K562 (cell line): ENCODE results near the gene GNAZ. TPM values are rescaled to one million over a fixed set of nuclear protein-coding genes. Genes with fewer than 3 reads are reported as not detected.

ENCODE experiments used
- ATAC-seq: fragments of 200-7000 bp; cut with Tn5 transposase; 3 replicates; pipeline ENCODE4 v1.9.1; 2020; ENCODE audit warnings: moderate library complexity
- BruUV-seq: library from RNA; stranded (reverse); fragments of 400-500 nt; replicated peaks from 2 replicates; lab custom pipeline; 2021; lab: Mats Ljungman, UMichigan
- CTCF ChIA-PET: fragments of 300-600 bp; formaldehyde crosslinking; extraction: SDS; loops from one replicate; lab custom pipeline; 2021; ENCODE audit warnings: low intra/inter-chr PET ratio; lab: Yijun Ruan, JAX
- POLR2A ChIA-PET: fragments of 300-600, 350-650 bp; sonication (Branson Sonifier 250); formaldehyde crosslinking; extraction: SDS; loops from one replicate; lab custom pipeline; 2021; ENCODE audit warnings: antibody characterized with exemption, inconsistent platforms; lab: Yijun Ruan, JAX
- DNase-seq, 4 experiments: peaks; one replicate each; pipeline versions ENCODE4 v3.0.0 to v3.0.0-alpha.2; 2011 to 2018; ENCODE audit warnings: low spot score in 3 of 4, mixed read lengths in 3 of 4; ENCODE audit errors: extremely low read depth in 1 of 4
- FAIRE-seq: peaks from 2 replicates; lab custom pipeline; 2011; peaks lifted over from hg19 to GRCh38; lab: Jason Lieb, UNC
- H2AFZ ChIP-seq: 2 replicates; pipeline ENCODE4 v1.6.0; 2011; ENCODE audit warnings: low read depth, low read length, control low read depth, inconsistent platforms
- H3K27ac ChIP-seq: fragments of 200-600 bp; 3 replicates; pipeline ENCODE4 v1.8.0; 2011; ENCODE audit warnings: low read depth, mild to moderate bottlenecking, control low read depth, inconsistent platforms, low read length, moderate library complexity, mixed read lengths; ENCODE audit errors: extremely low read depth
- H3K27me3 ChIP-seq, 2 experiments: fragments of 300-600 bp in 1 of 2; 2 replicates in 1 of 2; 3 replicates in 1 of 2; pipeline versions ENCODE4 v1.6.0 to v1.8.0; 2011; ENCODE audit warnings: inconsistent platforms in 2 of 2, low read length in 2 of 2, mild to moderate bottlenecking in 1 of 2, mixed read lengths in 1 of 2, moderate library complexity in 1 of 2; ENCODE audit not compliant: control insufficient read depth in 2 of 2, insufficient read depth in 2 of 2
- H3K36me3 ChIP-seq: fragments of 300-600 bp; 3 replicates; pipeline ENCODE4 v1.8.0; 2011; ENCODE audit warnings: mild to moderate bottlenecking, low read length, inconsistent platforms; ENCODE audit not compliant: control insufficient read depth, insufficient read depth
- H3K4me1 ChIP-seq, 2 experiments: fragments of 200-600 bp in 1 of 2; replicated peaks in 1 of 2; 2 replicates in 1 of 2; 3 replicates in 1 of 2; pipeline versions ENCODE4 v1.5.1 to v1.8.0; 2011; ENCODE audit warnings: inconsistent platforms in 2 of 2, low read length in 2 of 2, mild to moderate bottlenecking in 1 of 2, mixed read lengths in 1 of 2, moderate library complexity in 1 of 2; ENCODE audit not compliant: control insufficient read depth in 2 of 2, insufficient read depth in 2 of 2
- H3K4me2 ChIP-seq: 2 replicates; pipeline ENCODE4 v1.6.1; 2011; ENCODE audit warnings: low read length, control low read depth, inconsistent platforms, mixed read lengths; ENCODE audit not compliant: insufficient read depth
- H3K4me3 ChIP-seq: fragments of 200-600 bp; sonication (generic), shearing (Covaris generic); 2 replicates; pipeline ENCODE4 v1.5.1; 2016; ENCODE audit warnings: control low read depth, inconsistent platforms
- H3K79me2 ChIP-seq: fragments of 200-600 bp; 3 replicates; pipeline ENCODE4 v1.8.0; 2011; ENCODE audit warnings: low read length, inconsistent platforms; ENCODE audit not compliant: control insufficient read depth, insufficient read depth
- H3K9ac ChIP-seq, 2 experiments: 2 replicates each; pipeline versions ENCODE4 v1.6.0 to v1.6.1; 2011; ENCODE audit warnings: low read depth in 2 of 2, low read length in 2 of 2, control low read depth in 1 of 2, inconsistent platforms in 1 of 2, mild to moderate bottlenecking in 1 of 2, mixed read lengths in 1 of 2; ENCODE audit not compliant: insufficient read depth in 1 of 2
- H3K9me1 ChIP-seq: one replicate; pipeline ENCODE4 v1.6.0; 2011; ENCODE audit warnings: inconsistent platforms, mild to moderate bottlenecking, low read length, moderate library complexity; ENCODE audit not compliant: control insufficient read depth, insufficient read depth
- H3K9me3 ChIP-seq: replicated peaks from 2 replicates; pipeline ENCODE4 v1.5.1; 2011; ENCODE audit warnings: low read depth, low read length, inconsistent platforms; ENCODE audit not compliant: control insufficient read depth, insufficient read depth
- H4K20me1 ChIP-seq: replicated peaks from 2 replicates; pipeline ENCODE4 v1.6.1; 2011; ENCODE audit warnings: low read length, inconsistent platforms, mixed read lengths; ENCODE audit not compliant: control insufficient read depth, insufficient read depth
- E2F4 ChIP-seq: sonication (generic); formaldehyde crosslinking; IDR thresholded peaks from 2 replicates; pipeline ENCODE4 v1.8.0; 2022; ENCODE audit warnings: mild to moderate bottlenecking, low read depth, missing genetic modification reagents
- ERF ChIP-seq: fragments of 450-650 bp; formaldehyde crosslinking; IDR thresholded peaks from 2 replicates; pipeline ENCODE4 v1.4.0; 2020; ENCODE audit warnings: mild to moderate bottlenecking, mixed read lengths
- GATA2 ChIP-seq: sonication (generic); formaldehyde crosslinking; IDR thresholded peaks from 2 replicates; pipeline ENCODE4 v1.4.0; 2020; ENCODE audit warnings: mild to moderate bottlenecking, missing genetic modification reagents
- HDAC8 ChIP-seq: fragments of 450-650 bp; IDR thresholded peaks from 2 replicates; pipeline ENCODE4 v1.6.1; 2016; ENCODE audit warnings: mild to moderate bottlenecking, missing genetic modification characterization, moderate library complexity, missing compliant biosample characterization
- KLF13 ChIP-seq: fragments of 450-650 bp; IDR thresholded peaks from 2 replicates; pipeline ENCODE4 v1.6.1; 2016; ENCODE audit warnings: missing genetic modification characterization, low read depth, mild to moderate bottlenecking, missing compliant biosample characterization, moderate library complexity, borderline replicate concordance
- MAZ ChIP-seq, 2 experiments: fragments of 450-650 bp in 1 of 2; sonication (generic) in 1 of 2; formaldehyde crosslinking; IDR thresholded peaks in 1 of 2; conservative IDR thresholded peaks in 1 of 2; 2 replicates each; pipeline versions ENCODE4 v1.4.0 to v1.5.0; 2020; ENCODE audit warnings: mild to moderate bottlenecking in 1 of 2, missing genetic modification reagents in 1 of 2
- MTF1 ChIP-seq: fragments of 250-450 bp; sonication (Bioruptor Pico); IDR thresholded peaks from 2 replicates; pipeline ENCODE4 v1.9.0; 2021; ENCODE audit warnings: moderate library complexity, mild to moderate bottlenecking, inconsistent platforms, borderline replicate concordance
- NEUROD1 ChIP-seq: fragments of 150-350 bp; IDR thresholded peaks from 2 replicates; pipeline ENCODE4 v1.6.1; 2014; ENCODE audit warnings: borderline replicate concordance, low read length, low read depth; ENCODE audit not compliant: partially characterized antibody
- TCF7 ChIP-seq: sonication (generic); IDR thresholded peaks from 2 replicates; pipeline ENCODE4 v1.6.1; 2016; ENCODE audit warnings: antibody characterized with exemption, borderline replicate concordance
- USF2 ChIP-seq: sonication (generic); formaldehyde crosslinking; IDR thresholded peaks from 2 replicates; pipeline ENCODE4 v1.5.0; 2020; ENCODE audit warnings: missing genetic modification reagents
- ZNF311 ChIP-seq: fragments of 250-450 bp; sonication (Bioruptor Pico); IDR thresholded peaks from 2 replicates; pipeline ENCODE4 v1.4.0; 2020; ENCODE audit warnings: mild to moderate bottlenecking, moderate library complexity
- ZNF699 ChIP-seq: fragments of 250-450 bp; sonication (Bioruptor Pico); IDR thresholded peaks from 2 replicates; pipeline ENCODE4 v1.8.0; 2021; ENCODE audit warnings: mild to moderate bottlenecking, moderate library complexity; ENCODE audit not compliant: insufficient replicate concordance
- WGBS: fragments of 100-300 bp; shearing (Covaris generic); methylation state at CpG from one replicate; pipeline ENCODE4 v1.1.6; 2016; ENCODE audit warnings: low coverage, mixed read lengths; ENCODE audit not compliant: insufficient coverage; ENCODE audit errors: missing lambda C conversion rate; 5-methylcytosine and 5-hydroxymethylcytosine counted together
- in situ Hi-C: fragments of 300-500 bp; cut with MboI; formaldehyde crosslinking; loops from 4 replicates; pipeline ENCODE4 v1.15.0; 2018; ENCODE audit warnings: inconsistent platforms, mixed read lengths
- intact Hi-C: fragments of 100-400 bp; cut with micrococcal nuclease; formaldehyde crosslinking; loops from 2 replicates; pipeline ENCODE4 v1.14.2; 2022
- polyA plus RNA-seq, 8 experiments: library from polyadenylated mRNA; depleted of rRNA in 4 of 8; stranded (reverse) in 5 of 8; unstranded in 3 of 8; fragments of >200 nt; fragmentation: Nextera tagmentation in 2 of 8; fragmentation: Illumina TruSeq in 1 of 8; extraction: Ambion mirVana in 2 of 8; extraction: Trizol in 1 of 8; gene quantifications; 2 replicates each; pipeline versions ENCODE4 v1.2.1 to v1.2.3, GENCODE V29; 2011 to 2014; ENCODE audit warnings: inconsistent platforms in 1 of 8, missing spikeins in 1 of 8
- total RNA-seq, 7 experiments: library from RNA; depleted of rRNA in 6 of 7; stranded (reverse); fragments of >200 nt in 6 of 7; fragmentation: Illumina TruSeq in 2 of 7; extraction: Trizol in 2 of 7; gene quantifications; 2 replicates each; pipeline versions ENCODE4 v1.2.1 to v1.2.3, GENCODE V29; 2011 to 2021; ENCODE audit warnings: low replicate concordance in 1 of 7
- TF ChIP-seq, protein P1 (sequence below): fragments of 250-450 bp; sonication (Bioruptor Pico); IDR thresholded peaks from 2 replicates; pipeline ENCODE4 v1.8.0; 2022; ENCODE audit warnings: inconsistent platforms, mild to moderate bottlenecking, moderate library complexity, borderline replicate concordance
- TF ChIP-seq, protein P2 (sequence below): fragments of 250-450 bp; sonication (Bioruptor Pico); IDR thresholded peaks from 2 replicates; pipeline ENCODE4 v1.5.0; 2020; ENCODE audit warnings: mild to moderate bottlenecking, borderline replicate concordance
- TF ChIP-seq, protein P3 (sequence below), 2 experiments: fragments of 450-650 bp in 1 of 2; sonication (generic) in 1 of 2; formaldehyde crosslinking; conservative IDR thresholded peaks; 2 replicates each; pipeline versions ENCODE4 v1.4.0 to v1.8.1; 2020 to 2022; ENCODE audit warnings: mild to moderate bottlenecking in 1 of 2, missing genetic modification reagents in 1 of 2

The GNAZ gene
- total and polyA plus RNA-seq, 9 of the 15 experiments (the other 6 are each of a cell fraction or from before 2014, with no cell fraction given), result 0.04 to 0.22 (median 0.13) TPM; not detected in 3

GRCh38 chr22:23074451-23074850 lies 4.1 kb downstream of the GNAZ start:
- Histone ChIP-seq H3K9me3 (no peaks in the 10 kb centered on the region), H3K79me2 (no peaks in the 10 kb centered on the region), H2AFZ (no peak overlapping the region), H3K9ac (no peak overlapping the region), H3K4me1 (peaks cover 4 to 24% of the 10 kb centered on the region in 2 experiments; a peak in 4 of 5 replicates), H3K4me3 (no peak overlapping the region), H3K27ac (no peak overlapping the region), H3K36me3 (no peaks in the 10 kb centered on the region), H3K27me3 (peaks cover 44 to 91% of the 10 kb centered on the region in 2 experiments), H3K4me2 (no peak overlapping the region), H3K9me1 (peaks cover 17% of the 10 kb centered on the region), H4K20me1 (peaks cover 71% of the 10 kb centered on the region)
- ATAC-seq, result no peak
- under 1% methylated on average over 7 of the region's 7 CpGs for WGBS
- in situ Hi-C loops (no loop called here), intact Hi-C loops (no loop called here)
- ChIA-PET CTCF (interaction anchor here (0.6 kb wide), 1 partner anchor 52 kb away, joined by 3 read pairs; no protein-coding TSS in a partner anchor), POLR2A (interaction anchor here (0.6 to 9.8 kb wide), 10 partner anchors 9 to 147 kb away, joined by 3 to 136 read pairs (median 4); no protein-coding TSS in a partner anchor)
- FAIRE-seq, result no peak
- DNase-seq, result no peak
- no TSS peak for BruUV-seq
- TF ChIP-seq TCF7, result no peak
- TF ChIP-seq NEUROD1, result peak; percentile 42
- no peak for TF ChIP-seq ERF (CRISPR knock-in tag)
- TF ChIP-seq, protein P1, sequence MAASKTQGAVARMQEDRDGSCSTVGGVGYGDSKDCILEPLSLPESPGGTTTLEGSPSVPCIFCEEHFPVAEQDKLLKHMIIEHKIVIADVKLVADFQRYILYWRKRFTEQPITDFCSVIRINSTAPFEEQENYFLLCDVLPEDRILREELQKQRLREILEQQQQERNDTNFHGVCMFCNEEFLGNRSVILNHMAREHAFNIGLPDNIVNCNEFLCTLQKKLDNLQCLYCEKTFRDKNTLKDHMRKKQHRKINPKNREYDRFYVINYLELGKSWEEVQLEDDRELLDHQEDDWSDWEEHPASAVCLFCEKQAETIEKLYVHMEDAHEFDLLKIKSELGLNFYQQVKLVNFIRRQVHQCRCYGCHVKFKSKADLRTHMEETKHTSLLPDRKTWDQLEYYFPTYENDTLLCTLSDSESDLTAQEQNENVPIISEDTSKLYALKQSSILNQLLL, result no peak
- 0 out of 2 replicates have a peak, but pooled peaks have one; percentile 29 for TF ChIP-seq HDAC8 (tag)
- 0 out of 2 replicates have a peak, but pooled peaks have one; percentile 25 for TF ChIP-seq KLF13 (tag)
- TF ChIP-seq, protein P2, sequence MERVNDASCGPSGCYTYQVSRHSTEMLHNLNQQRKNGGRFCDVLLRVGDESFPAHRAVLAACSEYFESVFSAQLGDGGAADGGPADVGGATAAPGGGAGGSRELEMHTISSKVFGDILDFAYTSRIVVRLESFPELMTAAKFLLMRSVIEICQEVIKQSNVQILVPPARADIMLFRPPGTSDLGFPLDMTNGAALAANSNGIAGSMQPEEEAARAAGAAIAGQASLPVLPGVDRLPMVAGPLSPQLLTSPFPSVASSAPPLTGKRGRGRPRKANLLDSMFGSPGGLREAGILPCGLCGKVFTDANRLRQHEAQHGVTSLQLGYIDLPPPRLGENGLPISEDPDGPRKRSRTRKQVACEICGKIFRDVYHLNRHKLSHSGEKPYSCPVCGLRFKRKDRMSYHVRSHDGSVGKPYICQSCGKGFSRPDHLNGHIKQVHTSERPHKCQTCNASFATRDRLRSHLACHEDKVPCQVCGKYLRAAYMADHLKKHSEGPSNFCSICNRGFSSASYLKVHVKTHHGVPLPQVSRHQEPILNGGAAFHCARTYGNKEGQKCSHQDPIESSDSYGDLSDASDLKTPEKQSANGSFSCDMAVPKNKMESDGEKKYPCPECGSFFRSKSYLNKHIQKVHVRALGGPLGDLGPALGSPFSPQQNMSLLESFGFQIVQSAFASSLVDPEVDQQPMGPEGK (CRISPR knock-in tag), result no peak
- TF ChIP-seq ZNF699 (CRISPR knock-in tag), result no peak
- TF ChIP-seq GATA2, result no peak
- TF ChIP-seq E2F4 (CRISPR knock-in tag), result no peak
- TF ChIP-seq MTF1, result no peak
- TF ChIP-seq, protein P3, sequence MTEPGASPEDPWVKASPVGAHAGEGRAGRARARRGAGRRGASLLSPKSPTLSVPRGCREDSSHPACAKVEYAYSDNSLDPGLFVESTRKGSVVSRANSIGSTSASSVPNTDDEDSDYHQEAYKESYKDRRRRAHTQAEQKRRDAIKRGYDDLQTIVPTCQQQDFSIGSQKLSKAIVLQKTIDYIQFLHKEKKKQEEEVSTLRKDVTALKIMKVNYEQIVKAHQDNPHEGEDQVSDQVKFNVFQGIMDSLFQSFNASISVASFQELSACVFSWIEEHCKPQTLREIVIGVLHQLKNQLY (CRISPR knock-in tag; conservative IDR thresholded peaks at IDR 0.05), result 0 out of 4 replicates have a peak, but pooled peaks of 1 of the 2 experiments have one; percentile 20
- TF ChIP-seq ZNF311 (CRISPR knock-in tag), result no peak
- no peak for TF ChIP-seq MAZ (CRISPR knock-in tag; conservative IDR thresholded peaks at IDR 0.05 in 1 of 2, IDR thresholded peaks at IDR 0.05 in 1 of 2)
- 0 out of 2 replicates have a peak, but pooled peaks have one; percentile 9 for TF ChIP-seq USF2 (CRISPR knock-in tag)
